CD14-positive monocyte (primary cell): ENCODE data around the gene PGAP6. TPM values are rescaled to one million over a fixed set of nuclear protein-coding genes. Genes with fewer than 3 reads are reported as not detected.

Experiments
- DNase-seq, 3 donors: peaks; one replicate each; pipeline ENCODE4 v3.0.0-alpha.2; 2011 to 2022
- H2AFZ ChIP-seq: 2 replicates; pipeline ENCODE4 v1.6.0; 2012; ENCODE audit warnings: mild to moderate bottlenecking, low read depth, low read length, inconsistent platforms; ENCODE audit not compliant: insufficient read depth, poor library complexity, severe bottlenecking
- H3K27ac ChIP-seq, 2 donors: 1 replicate in 1 of 2; 2 replicates in 1 of 2; pipeline ENCODE4 v1.5.1; 2012 to 2013; ENCODE audit warnings: low read length in 2 of 2, control low read depth in 1 of 2, inconsistent platforms in 1 of 2, low read depth in 1 of 2, mild to moderate bottlenecking in 1 of 2
- H3K27me3 ChIP-seq, 2 donors: one replicate each; pipeline versions ENCODE4 v1.6.0 to v1.6.1; 2011 to 2013; ENCODE audit warnings: low read length in 2 of 2; ENCODE audit not compliant: control insufficient read depth in 2 of 2, insufficient read depth in 2 of 2
- H3K36me3 ChIP-seq, 2 donors: replicated peaks in 1 of 2; 1 replicate in 1 of 2; 2 replicates in 1 of 2; pipeline versions ENCODE4 v1.5.1 to v1.6.1; 2012 to 2013; ENCODE audit warnings: low read length in 2 of 2, control low read depth in 1 of 2, inconsistent platforms in 1 of 2, mild to moderate bottlenecking in 1 of 2; ENCODE audit not compliant: insufficient read depth in 2 of 2, control insufficient read depth in 1 of 2
- H3K4me1 ChIP-seq, 2 donors: 1 replicate in 1 of 2; 2 replicates in 1 of 2; pipeline versions ENCODE4 v1.5.1 to v1.6.1; 2012 to 2013; ENCODE audit warnings: low read length in 2 of 2, control low read depth in 1 of 2, inconsistent platforms in 1 of 2, mild to moderate bottlenecking in 1 of 2, moderate library complexity in 1 of 2; ENCODE audit not compliant: insufficient read depth in 2 of 2, control insufficient read depth in 1 of 2
- H3K4me2 ChIP-seq: replicated peaks from 2 replicates; pipeline ENCODE3; 2012; ENCODE audit warnings: low read length, moderate library complexity, mild to moderate bottlenecking; ENCODE audit not compliant: poor library complexity, severe bottlenecking; ENCODE audit errors: extremely low read depth
- H3K4me3 ChIP-seq, 3 experiments: fragments of 200-600 bp in 1 of 3; sonication (generic) in 1 of 3; replicated peaks in 1 of 3; 1 replicate in 2 of 3; 2 replicates in 1 of 3; pipeline ENCODE4 v1.5.1; 2011 to 2013; ENCODE audit warnings: low read length in 3 of 3, mild to moderate bottlenecking in 3 of 3, control low read depth in 2 of 3, low read depth in 2 of 3, inconsistent platforms in 1 of 3, moderate library complexity in 1 of 3
- H3K79me2 ChIP-seq: 2 replicates; pipeline ENCODE4 v1.6.0; 2012; ENCODE audit warnings: mild to moderate bottlenecking, control low read depth, inconsistent platforms, low read length, moderate library complexity; ENCODE audit not compliant: insufficient read depth
- H3K9ac ChIP-seq: 2 replicates; pipeline ENCODE4 v1.6.0; 2017; ENCODE audit warnings: low read length, mild to moderate bottlenecking; ENCODE audit not compliant: insufficient read depth, poor library complexity, severe bottlenecking
- H3K9me3 ChIP-seq, 2 donors: replicated peaks in 1 of 2; 1 replicate in 1 of 2; 2 replicates in 1 of 2; pipeline versions ENCODE4 v1.5.1 to v1.6.1; 2012 to 2013; ENCODE audit warnings: low read length in 2 of 2, control low read depth in 1 of 2; ENCODE audit not compliant: control insufficient read depth in 1 of 2, insufficient read depth in 1 of 2
- H4K20me1 ChIP-seq: 2 replicates; pipeline ENCODE4 v1.6.0; 2012; ENCODE audit warnings: mild to moderate bottlenecking, low read length, control low read depth, moderate library complexity; ENCODE audit not compliant: insufficient read depth
- H3K27ac Mint-ChIP-seq, 7 donors: one replicate each; pipeline ENCODE4 v1.8.0; 2020; ENCODE audit warnings: mild to moderate bottlenecking in 7 of 7, mixed read lengths in 7 of 7, moderate library complexity in 6 of 7, inconsistent platforms in 2 of 7
- H3K27me3 Mint-ChIP-seq, 3 donors: one replicate each; pipeline ENCODE4 v1.8.0; 2021 to 2022; ENCODE audit warnings: low read depth in 3 of 3, mild to moderate bottlenecking in 3 of 3, mixed read lengths in 3 of 3, moderate library complexity in 3 of 3, inconsistent platforms in 1 of 3
- H3K36me3 Mint-ChIP-seq, 2 donors: one replicate each; pipeline ENCODE4 v1.8.0; 2020; ENCODE audit warnings: mixed read lengths in 2 of 2, inconsistent platforms in 1 of 2, mild to moderate bottlenecking in 1 of 2
- H3K4me1 Mint-ChIP-seq: one replicate; pipeline ENCODE4 v1.8.0; 2020; ENCODE audit warnings: mild to moderate bottlenecking, mixed read lengths
- H3K4me3 Mint-ChIP-seq, 2 donors: one replicate each; pipeline ENCODE4 v1.8.0; 2020; ENCODE audit warnings: mild to moderate bottlenecking in 2 of 2, mixed read lengths in 2 of 2, moderate library complexity in 1 of 2
- H3K9me3 Mint-ChIP-seq, 7 donors: one replicate each; pipeline ENCODE4 v1.8.0; 2020 to 2022; ENCODE audit warnings: mixed read lengths in 7 of 7, mild to moderate bottlenecking in 6 of 7, moderate library complexity in 6 of 7, inconsistent platforms in 2 of 7
- WGBS: methylation state at CpG from one replicate; pipeline ENCODE4 v1.1.5; 2013; ENCODE audit warnings: missing lambda C conversion rate; ENCODE audit not compliant: insufficient coverage; 5-methylcytosine and 5-hydroxymethylcytosine counted together
- intact Hi-C, 2 donors: fragments of 100-400 bp; cut with micrococcal nuclease; formaldehyde crosslinking; loops; one replicate each; pipeline versions ENCODE4 v1.15.0 to v1.15.1; 2023
- polyA plus RNA-seq, 3 donors: library from polyadenylated mRNA; depleted of rRNA in 1 of 3; unstranded in 2 of 3; stranded (reverse) in 1 of 3; fragments of 300-500 nt in 2 of 3; fragments of >200 nt in 1 of 3; fragmentation: Illumina TruSeq in 2 of 3; gene quantifications; 1 replicate in 2 of 3; 2 replicates in 1 of 3; pipeline ENCODE4 v1.2.3, GENCODE V29; 2012 to 2021
- TF ChIP-seq, protein P1 (sequence below): fragments of 200-600 bp; IDR thresholded peaks from one replicate; pipeline ENCODE4 v1.8.0; 2022; ENCODE audit warnings: antibody characterized with exemption, mild to moderate bottlenecking

PGAP6 gene
- polyA plus RNA-seq, 3 donors: 18.2 to 137 (median 39.8) TPM

GRCh38 chr16:410516-411178, 28.9 kb upstream of the PGAP6 start:
- Mint-ChIP-seq H3K9me3 (no peaks in the 10 kb centered on the region), H3K4me1 (no peaks in the 10 kb centered on the region), H3K36me3 (peaks cover 0 to 4% of the 10 kb centered on the region in 2 donors), H3K27ac (no peak overlapping the region), H3K27me3 (peaks cover 0 to 1% (median 1%) of the 10 kb centered on the region in 3 donors), H3K4me3 (no peak overlapping the region)
- Histone ChIP-seq H4K20me1 (no peaks in the 10 kb centered on the region), H3K27me3 (no peaks in the 10 kb centered on the region), H3K9ac (no peak overlapping the region), H3K27ac (no peak overlapping the region), H3K9me3 (no peaks in the 10 kb centered on the region), H3K79me2 (no peaks in the 10 kb centered on the region), H3K4me1 (no peaks in the 10 kb centered on the region), H3K36me3 (no peaks in the 10 kb centered on the region), H2AFZ (no peak overlapping the region), H3K4me2 (no peak overlapping the region), H3K4me3 (no peak overlapping the region)
- no peak for DNase-seq
- intact Hi-C loops: no loop called here
- TF ChIP-seq, protein P1, sequence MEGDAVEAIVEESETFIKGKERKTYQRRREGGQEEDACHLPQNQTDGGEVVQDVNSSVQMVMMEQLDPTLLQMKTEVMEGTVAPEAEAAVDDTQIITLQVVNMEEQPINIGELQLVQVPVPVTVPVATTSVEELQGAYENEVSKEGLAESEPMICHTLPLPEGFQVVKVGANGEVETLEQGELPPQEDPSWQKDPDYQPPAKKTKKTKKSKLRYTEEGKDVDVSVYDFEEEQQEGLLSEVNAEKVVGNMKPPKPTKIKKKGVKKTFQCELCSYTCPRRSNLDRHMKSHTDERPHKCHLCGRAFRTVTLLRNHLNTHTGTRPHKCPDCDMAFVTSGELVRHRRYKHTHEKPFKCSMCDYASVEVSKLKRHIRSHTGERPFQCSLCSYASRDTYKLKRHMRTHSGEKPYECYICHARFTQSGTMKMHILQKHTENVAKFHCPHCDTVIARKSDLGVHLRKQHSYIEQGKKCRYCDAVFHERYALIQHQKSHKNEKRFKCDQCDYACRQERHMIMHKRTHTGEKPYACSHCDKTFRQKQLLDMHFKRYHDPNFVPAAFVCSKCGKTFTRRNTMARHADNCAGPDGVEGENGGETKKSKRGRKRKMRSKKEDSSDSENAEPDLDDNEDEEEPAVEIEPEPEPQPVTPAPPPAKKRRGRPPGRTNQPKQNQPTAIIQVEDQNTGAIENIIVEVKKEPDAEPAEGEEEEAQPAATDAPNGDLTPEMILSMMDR: no peak
- 96% methylated on average over 36 of the region's 36 CpGs for WGBS

DNA sequence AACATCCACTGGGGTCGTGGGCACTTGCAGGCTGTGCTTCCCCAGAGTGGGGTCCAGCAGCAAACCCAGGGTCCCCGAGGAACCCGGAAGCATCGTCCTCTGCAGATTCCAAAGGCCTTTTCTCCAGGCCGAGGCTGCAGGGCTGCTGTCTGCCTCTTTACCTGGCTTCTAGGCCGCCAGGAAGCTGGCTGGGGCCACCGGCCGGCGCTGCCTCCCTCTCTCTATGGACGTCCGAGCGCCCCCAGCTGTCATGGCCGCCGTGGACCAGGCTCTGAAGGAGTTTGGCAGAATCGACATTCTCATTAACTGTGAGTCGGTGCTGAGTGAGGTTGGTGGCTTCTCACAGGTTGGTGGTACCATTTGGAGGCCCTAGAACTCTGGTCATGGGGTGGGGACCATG, 25.5 kb upstream of the PGAP6 start:
- Histone ChIP-seq H2AFZ (no peak overlapping the region), H3K4me2 (no peak overlapping the region), H3K4me3 (no peak overlapping the region), H3K27me3 (no peaks in the 10 kb centered on the region), H3K9me3 (no peaks in the 10 kb centered on the region), H3K36me3 (no peaks in the 10 kb centered on the region), H3K9ac (no peak overlapping the region), H3K27ac (no peak overlapping the region), H3K4me1 (peaks cover 2 to 3% of the 10 kb centered on the region in 2 donors), H4K20me1 (no peaks in the 10 kb centered on the region), H3K79me2 (no peaks in the 10 kb centered on the region)
- H3K27me3 Mint-ChIP-seq: no peaks in the 10 kb centered on the region
- 94% methylated on average over 11 of the region's 16 CpGs for WGBS
- H3K4me3 Mint-ChIP-seq: no peak overlapping the region
- peaks cover 0 to 1% of the 10 kb centered on the region in 2 donors for H3K36me3 Mint-ChIP-seq
- DNase-seq: no peak
- TF ChIP-seq, protein P1: no peak
- no peak overlapping the region for H3K27ac Mint-ChIP-seq
- intact Hi-C loops: no loop called here
- no peaks in the 10 kb centered on the region for H3K9me3 Mint-ChIP-seq
- peaks cover 3% of the 10 kb centered on the region for H3K4me1 Mint-ChIP-seq
